Sigmoid colon (tissue), 4 donors: ENCODE results near the gene CHMP1B.

Experiments used
- EP300 ChIP-seq, 4 donors: sonication (generic); formaldehyde crosslinking; IDR thresholded peaks; one replicate each; pipeline ENCODE4 v1.6.1; 2017; ENCODE audit warnings: antibody characterized with exemption in 4 of 4
- POLR2A ChIP-seq, 2 donors: fragments of 450-650 bp; IDR thresholded peaks; one replicate each; pipeline ENCODE4 v1.6.1; 2016; ENCODE audit warnings: antibody characterized with exemption in 2 of 2, mild to moderate bottlenecking in 2 of 2, moderate library complexity in 2 of 2
- POLR2AphosphoS5 ChIP-seq, 4 donors: sonication (generic); formaldehyde crosslinking; IDR thresholded peaks; one replicate each; pipeline ENCODE4 v1.6.1; 2017; ENCODE audit warnings: antibody characterized with exemption in 4 of 4
- TF ChIP-seq, protein P1 (sequence below), 4 experiments: fragments of 450-650 bp in 3 of 4; fragments of 200-600 bp in 1 of 4; IDR thresholded peaks; one replicate each; pipeline ENCODE4 v1.5.1; 2016 to 2019; ENCODE audit warnings: antibody characterized with exemption in 4 of 4, mild to moderate bottlenecking in 3 of 4, moderate library complexity in 2 of 4

GRCh38 chr18:11845654-11846053 lies 5.6 kb upstream of the CHMP1B start:
- TF ChIP-seq POLR2AphosphoS5 (IDR thresholded peaks at IDR 0.05) (no peak), POLR2A (IDR thresholded peaks at IDR 0.05) (no peak), EP300 (IDR thresholded peaks at IDR 0.05) (no peak)
- TF ChIP-seq, protein P1, sequence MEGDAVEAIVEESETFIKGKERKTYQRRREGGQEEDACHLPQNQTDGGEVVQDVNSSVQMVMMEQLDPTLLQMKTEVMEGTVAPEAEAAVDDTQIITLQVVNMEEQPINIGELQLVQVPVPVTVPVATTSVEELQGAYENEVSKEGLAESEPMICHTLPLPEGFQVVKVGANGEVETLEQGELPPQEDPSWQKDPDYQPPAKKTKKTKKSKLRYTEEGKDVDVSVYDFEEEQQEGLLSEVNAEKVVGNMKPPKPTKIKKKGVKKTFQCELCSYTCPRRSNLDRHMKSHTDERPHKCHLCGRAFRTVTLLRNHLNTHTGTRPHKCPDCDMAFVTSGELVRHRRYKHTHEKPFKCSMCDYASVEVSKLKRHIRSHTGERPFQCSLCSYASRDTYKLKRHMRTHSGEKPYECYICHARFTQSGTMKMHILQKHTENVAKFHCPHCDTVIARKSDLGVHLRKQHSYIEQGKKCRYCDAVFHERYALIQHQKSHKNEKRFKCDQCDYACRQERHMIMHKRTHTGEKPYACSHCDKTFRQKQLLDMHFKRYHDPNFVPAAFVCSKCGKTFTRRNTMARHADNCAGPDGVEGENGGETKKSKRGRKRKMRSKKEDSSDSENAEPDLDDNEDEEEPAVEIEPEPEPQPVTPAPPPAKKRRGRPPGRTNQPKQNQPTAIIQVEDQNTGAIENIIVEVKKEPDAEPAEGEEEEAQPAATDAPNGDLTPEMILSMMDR (IDR thresholded peaks at IDR 0.05): no peak
